ENCODE measurements around the gene BCL11B. TPM values are rescaled to one million over a fixed set of nuclear protein-coding genes. Genes with fewer than 3 reads are reported as not detected.

Gene BCL11B
- total and polyA plus RNA-seq, 2 experiments from 2014 or later = 0.28 to 3.2 TPM

GRCh38 chr14:99214701-99215100, 57.3 kb downstream of the BCL11B start:
- no peaks in the 10 kb centered on the region for H3K9me3 ChIP-seq (ENCODE audit: low read depth)
- H4K20me1 ChIP-seq (ENCODE audit: insufficient read depth, poor library complexity, severe bottlenecking) = no peaks in the 10 kb centered on the region
- no peak overlapping the region for H2AFZ ChIP-seq
- no peak for DNase-seq (ENCODE audit: low spot score)
- H3K4me3 ChIP-seq = no peak overlapping the region
- H3K27me3 ChIP-seq = no peaks in the 10 kb centered on the region
- peaks cover 17% of the 10 kb centered on the region for H3K4me1 ChIP-seq (ENCODE audit: insufficient read depth)
- H3K36me3 ChIP-seq (replicated peaks; ENCODE audit: insufficient read depth, low read depth) = no peaks in the 10 kb centered on the region
- peaks cover 4% of the 10 kb centered on the region for H3K79me2 ChIP-seq
- no peaks in the 10 kb centered on the region for H3K9me2 ChIP-seq (replicated peaks; ENCODE audit: insufficient read depth)
- no peak for TF ChIP-seq EZH2 (IDR thresholded peaks at IDR 0.05; ENCODE audit: borderline replicate concordance)
- no peak for TF ChIP-seq EZH2phosphoT487 (IDR thresholded peaks at IDR 0.05; ENCODE audit: low read depth, severe bottlenecking, unreplicated experiment)
- TF ChIP-seq CTCF (IDR thresholded peaks at IDR 0.05; ENCODE audit: poor library complexity) = no peak
- H3K27ac ChIP-seq = no peak overlapping the region
- H3K4me2 ChIP-seq = peak overlapping the region; percentile 66
- WGBS (ENCODE audit: low lambda C conversion rate, missing lambda C conversion rate) = 80% methylated on average over 5 of the region's 7 CpGs

- no peaks in the 10 kb centered on the region for H3K27me3 ChIP-seq
- WGBS (ENCODE audit: low lambda C conversion rate, missing lambda C conversion rate) = 86% methylated on average over 12 of the region's 12 CpGs
- no peak for TF ChIP-seq EZH2 (IDR thresholded peaks at IDR 0.05; ENCODE audit: borderline replicate concordance)
- TF ChIP-seq EZH2phosphoT487 (IDR thresholded peaks at IDR 0.05; ENCODE audit: low read depth, severe bottlenecking, unreplicated experiment) = no peak
- TF ChIP-seq CTCF (IDR thresholded peaks at IDR 0.05; ENCODE audit: poor library complexity) = no peak
- H4K20me1 ChIP-seq (ENCODE audit: insufficient read depth, poor library complexity, severe bottlenecking) = no peaks in the 10 kb centered on the region
- no peak overlapping the region for H2AFZ ChIP-seq
- DNase-seq (ENCODE audit: low spot score) = no peak
- H3K36me3 ChIP-seq (replicated peaks; ENCODE audit: insufficient read depth, low read depth) = no peaks in the 10 kb centered on the region
- no peak overlapping the region for H3K4me3 ChIP-seq
- H3K27ac ChIP-seq = no peak overlapping the region
- no peaks in the 10 kb centered on the region for H3K9me3 ChIP-seq (ENCODE audit: low read depth)
- H3K79me2 ChIP-seq = peaks cover 4% of the 10 kb centered on the region
- H3K4me2 ChIP-seq = no peak overlapping the region
- no peaks in the 10 kb centered on the region for H3K9me2 ChIP-seq (replicated peaks; ENCODE audit: insufficient read depth)
- H3K4me1 ChIP-seq (ENCODE audit: insufficient read depth) = peaks cover 17% of the 10 kb centered on the region
Observed at GRCh38 chr14:99213527-99213971, 58.4 kb downstream of the BCL11B start.

GRCh38 chr14:99213101-99213500, 58.9 kb downstream of the BCL11B start:
- Histone ChIP-seq H3K4me2 (no peak overlapping the region), H3K9me3 (ENCODE audit: low read depth) (no peaks in the 10 kb centered on the region), H3K79me2 (peaks cover 4% of the 10 kb centered on the region), H3K36me3 (replicated peaks; ENCODE audit: insufficient read depth, low read depth) (no peaks in the 10 kb centered on the region), H3K4me1 (ENCODE audit: insufficient read depth) (peaks cover 17% of the 10 kb centered on the region), H4K20me1 (ENCODE audit: insufficient read depth, poor library complexity, severe bottlenecking) (no peaks in the 10 kb centered on the region), H3K4me3 (no peak overlapping the region), H3K27ac (no peak overlapping the region), H3K9me2 (replicated peaks; ENCODE audit: insufficient read depth) (no peaks in the 10 kb centered on the region), H3K27me3 (no peaks in the 10 kb centered on the region), H2AFZ (no peak overlapping the region)
- no peak for DNase-seq (ENCODE audit: low spot score)
- 89% methylated on average over 11 of the region's 11 CpGs for WGBS (ENCODE audit: low lambda C conversion rate, missing lambda C conversion rate)
- TF ChIP-seq CTCF (IDR thresholded peaks at IDR 0.05; ENCODE audit: poor library complexity) = no peak
- no peak for TF ChIP-seq EZH2phosphoT487 (IDR thresholded peaks at IDR 0.05; ENCODE audit: low read depth, severe bottlenecking, unreplicated experiment)
- no peak for TF ChIP-seq EZH2 (IDR thresholded peaks at IDR 0.05; ENCODE audit: borderline replicate concordance)

- Histone ChIP-seq H3K4me2 (no peak overlapping the region), H3K9me3 (ENCODE audit: low read depth) (no peaks in the 10 kb centered on the region), H3K79me2 (peaks cover 2% of the 10 kb centered on the region), H3K36me3 (replicated peaks; ENCODE audit: insufficient read depth, low read depth) (no peaks in the 10 kb centered on the region), H3K9me2 (replicated peaks; ENCODE audit: insufficient read depth) (no peaks in the 10 kb centered on the region), H3K4me3 (no peak overlapping the region), H2AFZ (no peak overlapping the region), H4K20me1 (ENCODE audit: insufficient read depth, poor library complexity, severe bottlenecking) (no peaks in the 10 kb centered on the region), H3K27ac (no peak overlapping the region), H3K4me1 (ENCODE audit: insufficient read depth) (peaks cover 15% of the 10 kb centered on the region), H3K27me3 (no peaks in the 10 kb centered on the region)
- no peak for DNase-seq (ENCODE audit: low spot score)
- WGBS (ENCODE audit: low lambda C conversion rate, missing lambda C conversion rate) = 100% methylated on average over 3 of the region's 3 CpGs
- TF ChIP-seq CTCF (IDR thresholded peaks at IDR 0.05; ENCODE audit: poor library complexity) = no peak
- TF ChIP-seq EZH2 (IDR thresholded peaks at IDR 0.05; ENCODE audit: borderline replicate concordance) = no peak
- no peak for TF ChIP-seq EZH2phosphoT487 (IDR thresholded peaks at IDR 0.05; ENCODE audit: low read depth, severe bottlenecking, unreplicated experiment)
Observed at GRCh38 chr14:99212646-99213045, 59.4 kb downstream of the BCL11B start.
